Transverse colon (tissue), 4 donors: ENCODE data around the gene STARD7.

Experiments
- CTCF ChIP-seq, 5 experiments: fragments of 200-600 bp in 3 of 5; fragments of 450-650 bp in 2 of 5; sonication (generic) in 3 of 5; IDR thresholded peaks; 1 replicate in 2 of 5; 2 replicates in 3 of 5; pipeline ENCODE4 v1.5.1; 2016 to 2017; ENCODE audit warnings: antibody characterized with exemption in 5 of 5, inconsistent platforms in 3 of 5, mild to moderate bottlenecking in 2 of 5, moderate library complexity in 1 of 5
- POLR2AphosphoS5 ChIP-seq, 3 donors: sonication (generic); formaldehyde crosslinking; IDR thresholded peaks; one replicate each; pipeline ENCODE4 v1.6.1; 2016; ENCODE audit warnings: antibody characterized with exemption in 3 of 3

GRCh38 chr2:96207073-96207773, 1.4 kb downstream of the STARD7 start:
- no peak for TF ChIP-seq CTCF (IDR thresholded peaks at IDR 0.05)
- TF ChIP-seq POLR2AphosphoS5 (IDR thresholded peaks at IDR 0.05), result no peak
